ENCODE measurements around the gene ITGBL1. TPM values are rescaled to one million over a fixed set of nuclear protein-coding genes. Genes with fewer than 3 reads are reported as not detected.

ITGBL1 gene
- total RNA-seq, 2 experiments from 2014 or later: not detected

DNA sequence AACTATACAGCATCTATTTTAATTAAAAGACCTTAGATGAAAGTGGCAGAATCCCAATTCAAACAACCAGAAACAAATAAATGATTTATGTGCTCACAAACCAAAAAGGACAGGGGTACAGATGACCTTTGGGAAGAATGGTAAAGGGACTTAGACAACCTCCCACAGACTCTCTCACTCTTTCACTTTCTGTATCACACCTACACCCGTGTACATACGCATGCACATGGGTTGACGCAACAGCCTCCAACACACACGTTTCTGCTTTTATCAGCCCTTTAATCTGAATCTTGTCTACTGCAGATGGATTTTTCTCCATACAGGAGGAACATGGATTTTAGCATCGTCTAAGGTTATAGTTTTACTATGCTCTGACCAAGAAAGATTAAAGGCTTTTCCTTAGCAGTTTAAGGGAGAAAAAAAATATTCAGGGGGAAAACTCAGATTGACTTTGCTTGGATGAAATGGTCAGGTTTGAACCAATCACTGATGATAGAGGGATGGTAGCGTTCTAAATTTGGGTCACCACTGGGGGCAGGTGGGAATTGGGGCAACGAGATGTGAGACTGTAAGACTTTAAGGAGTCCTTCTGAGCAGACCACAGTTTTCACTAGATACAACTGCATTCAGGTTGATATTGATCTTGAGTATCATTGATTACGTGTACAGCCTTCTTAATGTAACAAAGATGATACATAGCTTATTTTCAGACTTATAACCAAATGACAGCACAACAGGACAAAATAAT, 166.1 kb downstream of the ITGBL1 start:
- peaks cover 4% of the 10 kb centered on the region for H3K4me1 Mint-ChIP-seq
- ChIA-PET POLR2A (no interaction called here), CTCF (no interaction called here)
- H3K27me3 Mint-ChIP-seq: no peaks in the 10 kb centered on the region
- DNase-seq: no peak
- H3K4me3 Mint-ChIP-seq: no peak overlapping the region
- no peak overlapping the region for H3K27ac Mint-ChIP-seq
- no peaks in the 10 kb centered on the region for H3K9me3 Mint-ChIP-seq
- no peaks in the 10 kb centered on the region for H3K36me3 Mint-ChIP-seq (ENCODE audit: low read depth)

DNA sequence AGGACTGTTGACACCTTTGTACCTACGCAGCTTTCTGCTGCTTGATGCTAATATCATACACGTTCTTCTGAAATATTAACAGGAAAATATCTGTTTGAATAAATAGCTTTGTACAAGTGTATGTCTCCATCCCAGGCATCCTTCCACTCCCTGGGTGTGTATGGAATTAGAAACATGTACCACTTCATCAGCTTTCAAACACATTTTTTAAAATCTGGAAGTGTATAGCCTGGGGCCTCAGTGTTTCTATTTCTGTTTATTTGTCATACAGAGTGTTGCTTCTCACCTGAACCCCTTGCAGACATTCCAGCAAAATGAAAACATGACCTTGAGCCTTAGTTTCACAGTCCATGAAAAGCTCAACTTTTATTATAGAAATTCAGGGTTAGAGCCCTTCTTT, 168.6 kb downstream of the ITGBL1 start:
- Mint-ChIP-seq H3K27me3 (no peaks in the 10 kb centered on the region), H3K9me3 (no peaks in the 10 kb centered on the region), H3K36me3 (ENCODE audit: low read depth) (no peaks in the 10 kb centered on the region), H3K27ac (no peak overlapping the region), H3K4me1 (peaks cover 25% of the 10 kb centered on the region), H3K4me3 (no peak overlapping the region)
- ChIA-PET POLR2A (no interaction called here), CTCF (no interaction called here)
- no peak for DNase-seq

DNA sequence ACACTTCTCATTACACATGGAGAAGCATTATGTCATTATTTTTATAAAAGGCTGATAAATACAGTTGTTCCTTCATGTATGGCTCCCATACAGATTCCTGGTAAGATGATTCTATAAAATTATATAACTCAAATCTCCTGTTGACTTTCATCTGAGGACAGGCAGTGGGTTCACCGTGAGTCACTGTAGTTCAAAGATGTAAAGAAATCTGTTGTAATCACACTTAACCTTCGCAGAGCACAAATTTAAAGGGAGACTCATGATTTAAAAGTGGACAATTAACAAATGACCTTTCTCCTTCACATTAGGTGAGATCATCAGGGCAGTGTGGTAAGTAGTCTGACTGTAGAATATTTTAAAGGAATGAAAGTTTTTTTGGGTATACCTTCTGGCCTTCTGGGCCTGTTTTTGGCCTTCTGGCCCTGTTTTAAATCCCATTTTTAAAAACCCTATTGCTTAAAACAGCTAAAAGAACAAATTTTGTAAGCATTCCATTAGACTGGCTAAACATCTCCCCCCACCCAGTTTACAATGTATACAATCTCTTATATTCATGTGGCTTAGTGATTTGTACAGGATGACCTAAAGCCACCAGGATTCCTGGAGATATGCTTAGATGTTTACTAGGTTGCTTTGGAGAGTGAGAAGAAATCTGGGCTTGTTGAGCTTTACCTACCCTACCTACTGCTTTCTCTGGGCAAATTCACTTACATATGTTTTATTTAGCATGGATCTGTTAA, 171.2 kb downstream of the ITGBL1 start:
- ChIA-PET CTCF (no interaction called here), POLR2A (no interaction called here)
- H3K36me3 Mint-ChIP-seq (ENCODE audit: low read depth): no peaks in the 10 kb centered on the region
- no peak overlapping the region for H3K4me3 Mint-ChIP-seq
- H3K4me1 Mint-ChIP-seq: peaks cover 44% of the 10 kb centered on the region
- H3K27ac Mint-ChIP-seq: peak overlapping the region; percentile 41
- no peak for DNase-seq
- no peaks in the 10 kb centered on the region for H3K9me3 Mint-ChIP-seq
- no peaks in the 10 kb centered on the region for H3K27me3 Mint-ChIP-seq

DNA sequence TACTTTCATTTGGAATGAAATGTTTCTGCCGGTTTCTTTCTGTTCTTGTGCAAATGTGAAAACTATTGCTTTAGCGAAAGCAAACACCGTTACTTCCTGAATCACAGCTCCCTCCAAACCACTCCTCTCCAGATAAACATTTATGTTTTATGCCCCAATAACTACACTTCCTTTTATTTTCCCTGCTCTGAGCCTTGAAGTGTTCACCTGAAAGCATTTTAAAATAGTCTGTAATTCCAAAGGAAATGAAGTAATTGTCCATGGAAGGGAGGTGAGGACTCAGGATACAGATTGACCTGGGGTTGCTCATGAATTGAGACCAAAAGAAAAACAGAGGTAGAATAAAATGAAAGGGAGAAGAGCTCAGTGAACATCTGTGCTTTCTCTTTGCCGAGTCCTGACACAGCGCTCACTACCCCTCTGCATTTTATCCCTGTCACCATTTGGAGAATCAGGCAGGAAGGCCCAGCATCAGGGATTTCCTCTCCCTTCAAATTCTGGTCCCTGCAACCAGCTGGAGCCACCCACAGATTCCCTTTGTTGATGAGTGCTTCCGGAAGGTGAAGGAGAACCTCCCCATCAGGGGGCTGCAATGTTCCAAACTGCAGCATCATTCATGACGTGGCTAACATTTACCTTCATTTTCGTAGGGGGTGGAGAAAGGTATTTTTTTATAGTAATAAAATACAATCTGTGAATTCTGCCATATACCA, 171.9 kb downstream of the ITGBL1 start:
- Mint-ChIP-seq H3K27me3 (no peaks in the 10 kb centered on the region), H3K9me3 (no peaks in the 10 kb centered on the region), H3K27ac (peak overlapping the region; percentile 41), H3K36me3 (ENCODE audit: low read depth) (no peaks in the 10 kb centered on the region), H3K4me3 (no peak overlapping the region), H3K4me1 (peaks cover 44% of the 10 kb centered on the region)
- ChIA-PET POLR2A (no interaction called here), CTCF (interaction anchor here (1.1 kb wide), 1 partner anchor 134 kb away, joined by 3 read pairs; no protein-coding TSS in a partner anchor)
- no peak for DNase-seq

DNA sequence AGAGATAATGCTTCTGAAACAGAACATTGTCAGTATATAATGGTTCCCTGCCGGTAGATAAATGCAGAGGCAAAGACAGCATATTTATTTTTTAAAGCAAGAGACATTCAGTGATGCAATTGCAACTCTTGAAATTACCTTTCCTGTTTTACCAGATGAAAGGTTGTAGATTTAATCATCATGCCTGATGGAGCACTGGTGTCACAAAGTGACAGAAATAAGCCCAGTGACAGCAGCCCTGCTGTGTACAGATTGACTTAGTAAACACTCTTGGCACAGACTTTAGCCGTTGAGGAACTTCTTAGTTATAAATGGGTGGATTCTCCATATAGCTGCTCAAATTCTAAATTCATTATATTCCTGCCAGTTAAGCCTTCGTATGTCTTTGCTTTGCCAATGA, 172.5 kb downstream of the ITGBL1 start:
- DNase-seq: no peak
- no peaks in the 10 kb centered on the region for H3K36me3 Mint-ChIP-seq (ENCODE audit: low read depth)
- ChIA-PET CTCF (interaction anchor here (1.1 kb wide), 1 partner anchor 133 kb away, joined by 3 read pairs; no protein-coding TSS in a partner anchor), POLR2A (no interaction called here)
- peaks cover 44% of the 10 kb centered on the region for H3K4me1 Mint-ChIP-seq
- H3K27me3 Mint-ChIP-seq: no peaks in the 10 kb centered on the region
- H3K9me3 Mint-ChIP-seq: no peaks in the 10 kb centered on the region
- no peak overlapping the region for H3K4me3 Mint-ChIP-seq
- no peak overlapping the region for H3K27ac Mint-ChIP-seq

DNA sequence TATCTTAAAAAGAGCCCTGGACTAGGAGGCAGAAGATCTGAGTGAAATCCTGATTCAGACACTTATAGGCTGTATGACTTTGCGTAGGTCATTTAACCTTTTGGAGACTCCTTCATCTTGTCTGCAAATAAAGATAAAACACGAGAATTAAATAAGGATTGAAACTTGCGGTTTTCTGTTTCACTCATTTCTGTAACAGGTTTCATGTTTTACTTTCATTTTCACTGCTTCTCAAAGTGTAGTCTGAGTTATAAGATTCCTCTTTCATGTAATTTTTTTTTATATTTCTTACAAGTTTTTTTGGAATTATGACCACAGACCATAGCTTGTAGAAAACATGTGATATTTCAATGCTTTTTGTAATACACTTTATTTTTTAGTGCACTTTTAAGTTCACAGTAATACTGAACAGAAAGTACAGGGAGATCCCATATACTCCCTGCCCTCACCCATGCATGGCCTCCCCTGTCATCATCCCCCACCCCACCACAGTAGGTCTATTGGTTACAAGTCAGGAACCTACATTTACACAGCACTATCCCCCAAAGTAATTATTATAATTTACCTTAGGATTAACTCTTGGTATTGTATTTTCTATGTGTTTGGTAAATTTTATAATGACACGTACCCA, 174.6 kb downstream of the ITGBL1 start:
- H3K27me3 Mint-ChIP-seq: peaks cover 13% of the 10 kb centered on the region
- H3K4me3 Mint-ChIP-seq: peak overlapping the region; percentile 43
- H3K4me1 Mint-ChIP-seq: peaks cover 44% of the 10 kb centered on the region
- no peaks in the 10 kb centered on the region for H3K36me3 Mint-ChIP-seq (ENCODE audit: low read depth)
- peak; percentile 37 for DNase-seq
- H3K27ac Mint-ChIP-seq: peak overlapping the region; percentile 89
- ChIA-PET CTCF (no interaction called here), POLR2A (no interaction called here)
- no peaks in the 10 kb centered on the region for H3K9me3 Mint-ChIP-seq

DNA sequence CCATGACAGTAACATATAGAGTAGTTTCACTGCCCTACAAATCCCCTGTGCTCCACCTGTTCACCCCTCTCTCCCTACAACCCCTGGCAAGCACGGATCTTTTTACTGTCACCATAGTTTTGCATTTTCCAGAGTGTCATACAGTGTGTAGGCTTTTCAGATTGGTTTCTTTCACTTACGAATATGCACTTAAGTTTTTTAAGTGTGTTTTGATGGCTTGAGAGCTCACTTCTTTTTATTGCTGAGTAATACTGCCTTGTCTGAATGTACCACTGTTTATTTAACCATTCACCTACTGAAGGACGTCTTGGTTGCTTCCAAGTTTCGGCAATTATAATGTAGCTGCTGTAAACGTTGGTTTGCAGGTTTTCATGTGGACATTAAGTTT, 175.1 kb downstream of the ITGBL1 start:
- no peak for DNase-seq
- peaks cover 44% of the 10 kb centered on the region for H3K4me1 Mint-ChIP-seq
- no peaks in the 10 kb centered on the region for H3K9me3 Mint-ChIP-seq
- peak overlapping the region; percentile 89 for H3K27ac Mint-ChIP-seq
- peaks cover 13% of the 10 kb centered on the region for H3K27me3 Mint-ChIP-seq
- ChIA-PET CTCF (no interaction called here), POLR2A (no interaction called here)
- peak overlapping the region; percentile 19 for H3K4me3 Mint-ChIP-seq
- no peaks in the 10 kb centered on the region for H3K36me3 Mint-ChIP-seq (ENCODE audit: low read depth)

DNA sequence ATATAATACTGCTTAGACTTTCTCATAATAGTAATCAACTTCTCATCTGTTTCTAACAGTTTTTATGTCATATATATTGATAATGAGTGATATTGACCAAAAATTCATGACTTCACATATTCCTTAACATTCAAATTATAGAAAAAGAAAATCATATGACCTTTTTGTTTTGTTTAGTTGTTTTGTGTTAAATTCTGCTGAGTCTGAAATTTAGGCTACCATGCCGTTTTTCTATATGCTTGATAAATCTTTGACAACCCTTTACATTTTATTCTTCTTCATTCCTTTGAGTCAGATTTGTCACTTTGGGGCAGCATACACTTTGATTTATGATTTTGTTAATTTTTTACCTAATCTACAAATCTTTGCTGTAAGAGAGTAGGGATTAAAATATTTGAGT, 176.4 kb downstream of the ITGBL1 start:
- Mint-ChIP-seq H3K4me3 (no peak overlapping the region), H3K4me1 (peaks cover 37% of the 10 kb centered on the region), H3K9me3 (no peaks in the 10 kb centered on the region), H3K27me3 (peaks cover 22% of the 10 kb centered on the region), H3K27ac (no peak overlapping the region), H3K36me3 (ENCODE audit: low read depth) (no peaks in the 10 kb centered on the region)
- POLR2A ChIA-PET: no interaction called here
- DNase-seq: no peak
- CTCF ChIA-PET: no interaction called here

DNA sequence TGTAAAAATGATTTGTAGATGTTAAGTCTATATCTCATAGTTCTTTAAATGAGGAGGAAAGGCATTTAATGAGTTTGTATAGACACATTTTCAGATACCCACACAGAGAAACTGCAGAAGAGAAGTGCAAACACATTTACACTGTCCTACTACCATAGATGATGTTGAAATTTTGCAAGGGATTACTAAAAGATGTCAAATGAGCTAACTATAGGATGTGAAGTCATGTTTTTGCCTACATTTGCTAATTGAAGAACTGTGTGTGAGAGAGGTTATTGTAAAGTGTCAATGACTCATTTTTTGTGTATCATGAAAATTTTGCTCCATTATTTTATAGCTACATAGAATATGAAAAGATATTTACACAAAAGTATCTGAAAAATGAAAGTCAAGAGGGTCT, 178.9 kb downstream of the ITGBL1 start:
- Mint-ChIP-seq H3K36me3 (ENCODE audit: low read depth) (no peaks in the 10 kb centered on the region), H3K4me3 (no peak overlapping the region), H3K4me1 (peaks cover 16% of the 10 kb centered on the region), H3K27ac (no peak overlapping the region), H3K27me3 (peaks cover 25% of the 10 kb centered on the region), H3K9me3 (no peaks in the 10 kb centered on the region)
- CTCF ChIA-PET: interaction anchor here (0.6 to 1.4 kb wide), 2 partner anchors 9 to 587 kb away, joined by 3 read pairs; no protein-coding TSS in a partner anchor
- no peak for DNase-seq
- POLR2A ChIA-PET: no interaction called here

DNA sequence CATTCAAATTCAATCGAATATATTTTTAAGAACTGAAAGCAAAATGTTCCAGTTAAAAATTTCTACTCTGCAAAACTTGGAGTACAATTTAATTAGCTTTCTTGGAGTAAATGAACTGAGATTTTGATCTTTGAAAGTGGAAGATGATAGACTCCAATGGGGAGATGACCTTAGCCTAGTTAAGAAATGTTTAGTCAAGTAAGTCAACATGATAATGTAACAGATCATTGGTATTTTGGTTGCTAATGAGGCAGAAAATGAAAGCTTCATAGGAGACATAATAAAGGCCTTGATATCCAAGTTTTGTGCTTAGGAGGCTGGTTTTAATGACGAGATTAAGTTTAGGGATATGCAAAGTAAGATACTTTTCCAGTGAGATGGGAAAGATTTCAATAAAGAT, 181.7 kb downstream of the ITGBL1 start:
- POLR2A ChIA-PET: no interaction called here
- Mint-ChIP-seq H3K27me3 (peaks cover 28% of the 10 kb centered on the region), H3K36me3 (ENCODE audit: low read depth) (no peaks in the 10 kb centered on the region), H3K27ac (no peak overlapping the region), H3K4me3 (no peak overlapping the region), H3K4me1 (no peaks in the 10 kb centered on the region), H3K9me3 (no peaks in the 10 kb centered on the region)
- no peak for DNase-seq
- CTCF ChIA-PET: no interaction called here

DNA sequence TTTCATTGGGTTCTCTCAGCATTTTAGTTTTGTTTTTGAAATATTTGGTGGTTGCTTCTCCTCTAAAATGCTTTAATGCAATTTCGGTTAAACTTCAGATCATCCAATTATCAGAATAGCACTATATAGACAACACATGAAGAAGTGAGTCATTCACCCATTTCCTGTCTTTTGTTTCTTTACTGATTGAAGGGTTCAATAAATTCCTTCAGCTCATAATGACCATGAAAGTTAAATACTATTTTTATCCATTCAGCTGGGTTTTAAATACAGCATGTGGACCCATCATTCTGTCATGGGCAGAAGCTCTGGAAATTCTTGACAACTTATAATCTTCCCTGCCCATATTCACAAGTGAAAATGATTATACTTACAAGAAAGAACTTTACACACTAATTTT, 187.2 kb downstream of the ITGBL1 start:
- CTCF ChIA-PET: no interaction called here
- no peak overlapping the region for H3K27ac Mint-ChIP-seq
- no peak overlapping the region for H3K4me3 Mint-ChIP-seq
- no peaks in the 10 kb centered on the region for H3K36me3 Mint-ChIP-seq (ENCODE audit: low read depth)
- POLR2A ChIA-PET: no interaction called here
- peaks cover 2% of the 10 kb centered on the region for H3K9me3 Mint-ChIP-seq
- no peaks in the 10 kb centered on the region for H3K4me1 Mint-ChIP-seq
- no peak for DNase-seq
- peaks cover 4% of the 10 kb centered on the region for H3K27me3 Mint-ChIP-seq

DNA sequence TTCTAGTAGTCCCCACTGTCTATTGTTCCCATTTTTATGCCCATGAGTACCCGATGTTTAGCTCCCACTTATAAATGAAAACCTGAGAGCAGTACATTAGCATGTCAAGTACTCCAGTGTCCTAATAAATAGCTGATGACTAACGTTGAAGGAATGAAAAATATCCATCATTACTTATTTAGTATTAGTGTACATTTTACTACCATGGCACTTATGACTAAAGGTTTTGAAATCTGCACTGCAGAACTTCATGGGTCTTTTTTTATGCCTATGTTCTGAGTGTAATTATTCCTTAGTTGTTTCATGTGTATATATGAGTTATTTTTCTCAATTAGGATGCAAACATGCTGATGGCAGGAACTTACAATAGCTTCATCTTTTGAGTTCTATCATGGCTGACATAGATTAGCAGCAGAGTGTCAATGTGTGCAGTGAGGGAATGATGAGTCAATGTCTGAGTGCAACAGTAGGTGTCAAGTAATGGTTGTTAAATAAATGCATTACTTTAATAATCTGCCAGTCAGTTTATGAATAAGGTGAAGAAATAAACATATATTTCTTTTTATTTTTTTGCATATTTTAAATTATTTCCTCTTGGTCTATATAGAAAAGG, 188.4 kb downstream of the ITGBL1 start:
- H3K27me3 Mint-ChIP-seq: peaks cover 6% of the 10 kb centered on the region
- H3K36me3 Mint-ChIP-seq (ENCODE audit: low read depth): no peaks in the 10 kb centered on the region
- CTCF ChIA-PET: interaction anchor here (0.9 kb wide), 1 partner anchor 10 kb away, joined by 3 read pairs; no protein-coding TSS in a partner anchor
- POLR2A ChIA-PET: no interaction called here
- no peak for DNase-seq
- no peak overlapping the region for H3K27ac Mint-ChIP-seq
- H3K4me3 Mint-ChIP-seq: no peak overlapping the region
- H3K4me1 Mint-ChIP-seq: no peaks in the 10 kb centered on the region
- peaks cover 2% of the 10 kb centered on the region for H3K9me3 Mint-ChIP-seq

DNA sequence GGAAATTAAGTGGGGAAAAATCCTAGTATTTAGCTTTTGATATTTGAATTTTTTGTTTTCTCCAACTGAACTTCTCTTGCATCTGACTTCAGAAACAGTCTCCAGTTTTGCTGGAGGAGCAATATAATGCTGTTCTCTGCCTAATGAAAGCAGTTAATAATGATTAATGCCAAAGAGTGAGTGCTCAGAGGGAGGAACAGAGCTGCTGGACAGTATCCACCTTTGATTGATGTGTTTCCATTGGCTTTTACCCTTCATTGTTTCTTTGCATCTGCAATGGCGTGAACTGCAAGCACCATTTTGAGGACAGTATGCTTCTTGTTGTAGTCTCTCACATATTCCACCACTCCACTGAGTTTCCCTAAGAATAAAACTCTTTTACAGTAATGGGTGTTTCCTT, 193.4 kb downstream of the ITGBL1 start:
- peaks cover 6% of the 10 kb centered on the region for H3K27me3 Mint-ChIP-seq
- H3K36me3 Mint-ChIP-seq (ENCODE audit: low read depth): no peaks in the 10 kb centered on the region
- peaks cover 2% of the 10 kb centered on the region for H3K9me3 Mint-ChIP-seq
- H3K4me3 Mint-ChIP-seq: no peak overlapping the region
- no peaks in the 10 kb centered on the region for H3K4me1 Mint-ChIP-seq
- DNase-seq: no peak
- CTCF ChIA-PET: no interaction called here
- POLR2A ChIA-PET: no interaction called here
- H3K27ac Mint-ChIP-seq: no peak overlapping the region
